Measurements from ENCODE around the gene OSBP2.
A peak's percentile ranks its signal among the peaks of the same experiment; 100 is the strongest.

The OSBP2 gene

GRCh38 chr22:30874431-30875370 lies 180.0 kb downstream of the OSBP2 start:
- peaks cover 0 to 4% (median 0%) of the 10 kb centered on the region in 5 donors for H3K4me1 ChIP-seq (ENCODE audit: control insufficient read depth in 5 of 5, insufficient read depth in 5 of 5, low read length in 5 of 5)
- H3K27me3 ChIP-seq (ENCODE audit: control insufficient read depth in 5 of 5, insufficient read depth in 4 of 5, low read length in 5 of 5) = peaks cover 0 to 2% (median 0%) of the 10 kb centered on the region in 5 donors
- no peak overlapping the region for H3K9ac ChIP-seq (ENCODE audit: low read length in 5 of 5)
- H3K9me3 ChIP-seq (ENCODE audit: control insufficient read depth in 5 of 5, low read length in 5 of 5) = no peaks in the 10 kb centered on the region
- H3K27ac ChIP-seq (ENCODE audit: low read depth, low read length) = no peak overlapping the region
- no peak overlapping the region for H3K4me3 ChIP-seq (ENCODE audit: low read depth in 1 of 5, low read length in 5 of 5)
- H3K36me3 ChIP-seq (ENCODE audit: control insufficient read depth in 5 of 5, insufficient read depth in 5 of 5, low read length in 5 of 5) = no peaks in the 10 kb centered on the region

DNA sequence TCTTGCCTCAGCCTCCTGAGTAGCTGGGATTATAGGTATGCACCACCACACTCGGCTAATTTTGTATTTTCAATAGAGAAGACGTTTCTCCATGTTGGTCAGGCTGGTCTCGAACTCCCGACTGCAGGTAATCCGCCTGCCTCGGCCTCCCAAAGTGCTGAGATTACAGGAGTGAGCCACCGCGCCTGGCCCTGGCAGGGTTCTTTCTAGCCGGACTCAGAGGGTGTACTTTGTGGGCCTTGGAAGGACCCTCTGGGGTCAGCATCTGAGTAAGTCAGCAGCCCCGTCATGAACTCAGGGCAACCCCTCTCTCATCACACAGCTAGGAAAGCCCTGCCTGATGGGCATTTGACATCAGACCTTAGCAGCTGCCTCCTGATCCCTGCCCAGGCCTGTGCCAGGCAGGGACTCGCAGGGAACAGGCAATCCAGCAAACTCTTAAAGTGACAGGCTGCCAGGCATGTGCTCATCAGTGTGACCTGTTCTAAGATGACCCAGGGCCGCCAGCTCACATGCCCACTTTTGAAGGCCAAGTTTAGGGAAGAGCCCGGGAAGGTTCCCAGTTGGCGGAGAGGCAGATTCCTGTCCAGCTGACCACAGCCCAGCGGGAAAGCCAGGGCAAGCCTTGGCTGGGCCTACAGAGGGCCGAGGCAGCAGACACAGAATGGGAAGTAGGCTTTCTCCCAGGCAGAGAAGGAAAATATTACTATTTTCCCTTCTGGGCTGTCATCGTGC lies 181.0 kb downstream of the OSBP2 start:
- Histone ChIP-seq H3K36me3 (ENCODE audit: control insufficient read depth in 5 of 5, insufficient read depth in 5 of 5, low read length in 5 of 5) (no peaks in the 10 kb centered on the region), H3K27ac (ENCODE audit: low read depth, low read length) (no peak overlapping the region), H3K9me3 (ENCODE audit: control insufficient read depth in 5 of 5, low read length in 5 of 5) (no peaks in the 10 kb centered on the region), H3K4me3 (ENCODE audit: low read depth in 1 of 5, low read length in 5 of 5) (no peak overlapping the region), H3K4me1 (ENCODE audit: control insufficient read depth in 5 of 5, insufficient read depth in 5 of 5, low read length in 5 of 5) (peaks cover 0 to 4% (median 0%) of the 10 kb centered on the region in 5 donors), H3K27me3 (ENCODE audit: control insufficient read depth in 5 of 5, insufficient read depth in 4 of 5, low read length in 5 of 5) (peaks cover 0 to 2% (median 0%) of the 10 kb centered on the region in 5 donors), H3K9ac (ENCODE audit: low read length in 5 of 5) (no peak overlapping the region)

GRCh38 chr22:30876221-30876751 lies 181.6 kb downstream of the OSBP2 start:
- Histone ChIP-seq H3K4me3 (ENCODE audit: low read depth in 1 of 5, low read length in 5 of 5) (no peak overlapping the region), H3K9ac (ENCODE audit: low read length in 5 of 5) (no peak overlapping the region), H3K36me3 (ENCODE audit: control insufficient read depth in 5 of 5, insufficient read depth in 5 of 5, low read length in 5 of 5) (no peaks in the 10 kb centered on the region), H3K9me3 (ENCODE audit: control insufficient read depth in 5 of 5, low read length in 5 of 5) (no peaks in the 10 kb centered on the region), H3K4me1 (ENCODE audit: control insufficient read depth in 5 of 5, insufficient read depth in 5 of 5, low read length in 5 of 5) (peaks cover 0 to 4% (median 0%) of the 10 kb centered on the region in 5 donors), H3K27me3 (ENCODE audit: control insufficient read depth in 5 of 5, insufficient read depth in 4 of 5, low read length in 5 of 5) (peaks cover 0 to 5% (median 0%) of the 10 kb centered on the region in 5 donors), H3K27ac (ENCODE audit: low read depth, low read length) (no peak overlapping the region)

GRCh38 chr22:30876915-30877553 lies 182.4 kb downstream of the OSBP2 start:
- no peak overlapping the region for H3K4me3 ChIP-seq (ENCODE audit: low read depth in 1 of 5, low read length in 5 of 5)
- no peak overlapping the region for H3K27ac ChIP-seq (ENCODE audit: low read depth, low read length)
- H3K4me1 ChIP-seq (ENCODE audit: control insufficient read depth in 5 of 5, insufficient read depth in 5 of 5, low read length in 5 of 5) = peaks cover 0 to 4% (median 0%) of the 10 kb centered on the region in 5 donors
- H3K9me3 ChIP-seq (ENCODE audit: control insufficient read depth in 5 of 5, low read length in 5 of 5) = no peaks in the 10 kb centered on the region
- H3K36me3 ChIP-seq (ENCODE audit: control insufficient read depth in 5 of 5, insufficient read depth in 5 of 5, low read length in 5 of 5) = no peaks in the 10 kb centered on the region
- H3K9ac ChIP-seq (ENCODE audit: low read length in 5 of 5) = no peak overlapping the region
- H3K27me3 ChIP-seq (ENCODE audit: control insufficient read depth in 5 of 5, insufficient read depth in 4 of 5, low read length in 5 of 5) = peaks cover 0 to 5% (median 0%) of the 10 kb centered on the region in 5 donors

GRCh38 chr22:30877662-30878515 lies 183.2 kb downstream of the OSBP2 start:
- no peak overlapping the region for H3K9ac ChIP-seq (ENCODE audit: low read length in 5 of 5)
- no peak overlapping the region for H3K4me3 ChIP-seq (ENCODE audit: low read depth in 1 of 5, low read length in 5 of 5)
- no peaks in the 10 kb centered on the region for H3K9me3 ChIP-seq (ENCODE audit: control insufficient read depth in 5 of 5, low read length in 5 of 5)
- H3K27ac ChIP-seq (ENCODE audit: low read depth, low read length) = no peak overlapping the region
- H3K27me3 ChIP-seq (ENCODE audit: control insufficient read depth in 5 of 5, insufficient read depth in 4 of 5, low read length in 5 of 5) = peaks cover 0 to 5% (median 0%) of the 10 kb centered on the region in 5 donors
- H3K36me3 ChIP-seq (ENCODE audit: control insufficient read depth in 5 of 5, insufficient read depth in 5 of 5, low read length in 5 of 5) = no peaks in the 10 kb centered on the region
- H3K4me1 ChIP-seq (ENCODE audit: control insufficient read depth in 5 of 5, insufficient read depth in 5 of 5, low read length in 5 of 5) = peaks cover 0 to 4% (median 0%) of the 10 kb centered on the region in 5 donors

DNA sequence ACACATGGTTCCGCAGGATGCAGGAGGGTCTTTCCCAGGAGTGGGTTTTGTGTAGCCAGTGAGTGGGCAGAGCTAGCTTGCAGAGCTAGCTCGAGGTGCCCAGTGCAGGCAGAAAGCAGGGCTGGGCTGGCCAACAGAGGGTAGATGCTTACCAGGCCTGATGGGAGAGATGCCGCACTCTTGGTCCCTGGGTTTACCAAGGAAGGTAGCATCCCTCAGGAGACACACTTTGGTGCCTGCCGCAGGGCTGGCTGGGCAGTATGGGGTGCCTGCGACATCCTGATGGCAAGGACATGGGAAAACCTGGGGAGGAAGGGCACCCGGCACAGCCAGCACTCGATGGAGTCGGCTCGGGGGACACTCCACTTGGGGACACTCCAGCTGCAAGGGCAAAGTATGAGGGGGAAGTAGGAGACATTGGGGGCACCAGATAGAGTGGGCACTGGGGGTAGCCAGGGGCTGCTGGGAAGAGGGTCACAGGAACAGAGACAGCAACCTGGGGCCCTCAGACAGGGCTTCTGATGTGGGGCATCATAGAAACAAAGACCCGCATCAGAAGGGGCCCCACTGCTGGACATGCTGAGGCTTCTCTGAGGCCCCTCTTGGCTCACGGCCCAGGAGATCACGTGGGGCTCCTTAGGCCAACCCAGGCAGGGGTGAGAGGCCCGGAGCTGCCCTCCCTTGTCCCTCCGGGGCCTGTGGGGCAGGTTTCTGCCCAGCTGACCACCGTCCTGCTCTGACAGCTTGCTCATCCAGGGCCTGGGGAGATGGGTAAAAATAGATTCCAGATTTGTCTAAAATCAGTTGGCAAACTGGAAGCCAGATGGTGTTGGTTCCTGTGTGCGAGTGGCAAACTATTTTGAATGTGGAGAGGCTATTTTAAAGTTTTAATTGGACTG lies 184.1 kb downstream of the OSBP2 start:
- Histone ChIP-seq H3K4me1 (ENCODE audit: control insufficient read depth in 5 of 5, insufficient read depth in 5 of 5, low read length in 5 of 5) (peaks cover 0 to 4% (median 0%) of the 10 kb centered on the region in 5 donors), H3K27ac (ENCODE audit: low read depth, low read length) (no peak overlapping the region)

DNA sequence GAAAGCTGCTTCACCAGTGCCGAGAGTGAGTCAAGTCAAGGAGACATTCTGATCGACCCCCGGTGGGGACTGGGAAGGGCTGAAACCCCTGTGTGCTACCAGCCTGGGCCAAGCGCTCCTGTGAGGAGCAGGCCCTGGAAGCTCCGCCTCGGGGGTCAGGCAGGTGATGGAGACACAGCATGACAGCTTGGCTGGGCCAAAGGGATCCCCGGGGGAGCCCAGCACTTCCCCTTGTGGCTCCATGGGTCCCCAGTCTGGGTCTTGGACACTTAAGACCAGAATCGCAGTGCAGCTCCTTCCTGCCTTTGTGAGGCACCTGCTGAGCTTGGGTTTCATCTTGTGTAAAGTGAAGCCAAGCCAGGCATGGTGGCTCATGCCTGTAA lies 184.7 kb downstream of the OSBP2 start:
- peaks cover 0 to 5% (median 0%) of the 10 kb centered on the region in 5 donors for H3K27me3 ChIP-seq (ENCODE audit: control insufficient read depth in 5 of 5, insufficient read depth in 4 of 5, low read length in 5 of 5)
- H3K4me3 ChIP-seq (ENCODE audit: low read depth in 1 of 5, low read length in 5 of 5) = no peak overlapping the region
- H3K9ac ChIP-seq (ENCODE audit: low read length in 5 of 5) = no peak overlapping the region
- H3K9me3 ChIP-seq (ENCODE audit: control insufficient read depth in 5 of 5, low read length in 5 of 5) = no peaks in the 10 kb centered on the region
- H3K27ac ChIP-seq (ENCODE audit: low read depth, low read length) = no peak overlapping the region
- H3K4me1 ChIP-seq (ENCODE audit: control insufficient read depth in 5 of 5, insufficient read depth in 5 of 5, low read length in 5 of 5) = peaks cover 0 to 4% (median 0%) of the 10 kb centered on the region in 5 donors
- no peaks in the 10 kb centered on the region for H3K36me3 ChIP-seq (ENCODE audit: control insufficient read depth in 5 of 5, insufficient read depth in 5 of 5, low read length in 5 of 5)

More for the DNA sequence above, 184.1 kb downstream of the OSBP2 start:
- Histone ChIP-seq H3K9ac (ENCODE audit: low read length in 5 of 5) (peak overlapping the region in 1 of 5 donors; percentile 13), H3K9me3 (ENCODE audit: control insufficient read depth in 5 of 5, low read length in 5 of 5) (no peaks in the 10 kb centered on the region), H3K4me3 (ENCODE audit: low read depth in 1 of 5, low read length in 5 of 5) (no peak overlapping the region), H3K36me3 (ENCODE audit: control insufficient read depth in 5 of 5, insufficient read depth in 5 of 5, low read length in 5 of 5) (no peaks in the 10 kb centered on the region), H3K27me3 (ENCODE audit: control insufficient read depth in 5 of 5, insufficient read depth in 4 of 5, low read length in 5 of 5) (peaks cover 0 to 5% (median 0%) of the 10 kb centered on the region in 5 donors)

DNA sequence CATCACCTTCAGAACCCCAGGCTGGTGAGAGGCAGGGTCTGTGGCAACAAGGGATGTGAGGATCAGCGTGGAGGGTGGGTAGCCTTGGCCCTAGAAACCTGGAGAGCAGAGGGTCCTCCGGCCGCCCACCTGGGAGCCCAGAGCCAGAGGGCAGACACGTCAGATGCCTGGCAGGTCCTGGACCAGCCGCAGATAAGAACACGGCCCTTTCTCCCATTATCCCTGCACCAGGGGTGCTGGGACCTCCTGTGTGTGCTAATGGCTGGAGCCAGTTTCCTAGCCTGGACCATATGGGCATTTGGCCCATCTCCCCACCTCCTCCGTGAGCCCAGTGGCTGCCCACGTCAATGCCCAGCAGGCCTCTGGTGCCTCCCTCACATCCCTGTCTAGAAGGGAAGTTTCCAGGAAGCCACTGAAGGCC lies 185.5 kb downstream of the OSBP2 start:
- no peak overlapping the region for H3K27ac ChIP-seq (ENCODE audit: low read depth, low read length)

More for the DNA sequence above, 185.5 kb downstream of the OSBP2 start:
- Histone ChIP-seq H3K9ac (ENCODE audit: low read length in 5 of 5) (no peak overlapping the region), H3K4me3 (ENCODE audit: low read depth in 1 of 5, low read length in 5 of 5) (no peak overlapping the region), H3K36me3 (ENCODE audit: control insufficient read depth in 5 of 5, insufficient read depth in 5 of 5, low read length in 5 of 5) (no peaks in the 10 kb centered on the region), H3K9me3 (ENCODE audit: control insufficient read depth in 5 of 5, low read length in 5 of 5) (no peaks in the 10 kb centered on the region), H3K4me1 (ENCODE audit: control insufficient read depth in 5 of 5, insufficient read depth in 5 of 5, low read length in 5 of 5) (peaks cover 0 to 4% (median 0%) of the 10 kb centered on the region in 5 donors), H3K27me3 (ENCODE audit: control insufficient read depth in 5 of 5, insufficient read depth in 4 of 5, low read length in 5 of 5) (peaks cover 0 to 5% (median 0%) of the 10 kb centered on the region in 5 donors)
